Loucy (cell line): ENCODE data around the gene VPS8.

Source experiments
- CTCF ChIP-seq: fragments of 200-600 bp; sonication (generic); conservative IDR thresholded peaks from 2 replicates; pipeline ENCODE4 v1.5.1; 2014; ENCODE audit warnings: mild to moderate bottlenecking, antibody characterized with exemption, low read length
- EZH2phosphoT487 ChIP-seq: fragments of 200-600 bp; IDR thresholded peaks from 2 replicates; pipeline ENCODE4 v1.6.1; 2018; ENCODE audit warnings: antibody characterized with exemption, mild to moderate bottlenecking, moderate library complexity, borderline replicate concordance

- TF ChIP-seq CTCF (no peak), EZH2phosphoT487 (no peak)
Observed at GRCh38 chr3:184907681-184908649, 96.0 kb downstream of the VPS8 start.
